WTC11 (cell line): ENCODE measurements around the gene METTL9.

ENCODE experiments used
- CBFB ChIP-seq: sonication (generic); formaldehyde crosslinking; IDR thresholded peaks from 2 replicates; pipeline ENCODE4 v1.8.1; 2022; ENCODE audit warnings: mild to moderate bottlenecking, low read depth, missing genetic modification reagents
- ELF4 ChIP-seq: sonication (generic); formaldehyde crosslinking; IDR thresholded peaks from 2 replicates; pipeline ENCODE4 v1.8.1; 2022; ENCODE audit warnings: low read depth, mild to moderate bottlenecking, moderate library complexity, missing genetic modification reagents
- GRHL2 ChIP-seq: fragments of 250-450 bp; sonication (Bioruptor Pico); IDR thresholded peaks from 2 replicates; pipeline ENCODE4 v1.8.0; 2022; ENCODE audit warnings: mild to moderate bottlenecking, moderate library complexity; ENCODE audit not compliant: insufficient replicate concordance, severe bottlenecking
- ZNF138 ChIP-seq: sonication (generic); formaldehyde crosslinking; conservative IDR thresholded peaks from 2 replicates; pipeline ENCODE4 v1.8.1; 2022; ENCODE audit warnings: mild to moderate bottlenecking, moderate library complexity, missing genetic modification reagents
- TF ChIP-seq, protein P1 (sequence below): fragments of 200-600 bp; IDR thresholded peaks from 2 replicates; pipeline ENCODE4 v1.8.0; 2022; ENCODE audit warnings: antibody characterized with exemption

DNA sequence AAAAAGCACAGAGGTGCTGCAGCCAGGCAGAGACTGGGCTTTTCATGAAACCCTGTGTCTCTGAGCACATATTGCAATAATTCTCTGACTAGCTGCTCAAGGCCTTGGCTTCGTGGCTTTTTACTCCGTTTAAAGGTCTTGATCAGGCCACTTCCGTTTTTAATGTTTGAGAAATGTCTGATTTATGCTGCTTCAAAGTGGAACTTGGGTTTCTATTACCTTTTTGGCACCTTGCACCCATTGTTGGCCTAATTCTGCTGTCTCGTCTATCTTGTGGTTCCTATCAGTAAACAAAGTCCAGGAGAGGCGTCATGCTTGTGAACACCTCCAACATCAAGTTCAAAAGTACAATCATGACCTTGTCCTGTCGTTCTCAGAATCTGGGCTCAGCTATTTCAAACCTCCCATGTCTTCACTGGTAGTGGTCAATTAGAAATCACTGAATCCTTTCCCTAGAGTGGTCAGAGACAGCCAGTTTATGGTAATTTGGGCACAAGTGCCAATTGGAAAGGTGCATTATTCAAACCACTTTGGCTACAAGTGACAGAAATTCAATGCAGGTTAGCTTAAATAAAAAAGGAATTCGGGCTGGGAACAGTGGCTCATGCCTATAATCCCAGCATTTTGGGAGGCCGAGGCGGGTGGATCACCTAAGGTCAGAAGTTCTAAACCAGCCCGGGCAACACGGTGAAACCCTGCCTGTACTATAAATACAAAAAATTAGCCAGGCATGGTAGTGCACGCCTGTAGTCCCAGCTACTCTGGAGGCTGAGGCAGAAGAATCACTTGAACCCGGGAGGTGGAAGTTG lies 33.3 kb upstream of the METTL9 start:
- TF ChIP-seq, protein P1, sequence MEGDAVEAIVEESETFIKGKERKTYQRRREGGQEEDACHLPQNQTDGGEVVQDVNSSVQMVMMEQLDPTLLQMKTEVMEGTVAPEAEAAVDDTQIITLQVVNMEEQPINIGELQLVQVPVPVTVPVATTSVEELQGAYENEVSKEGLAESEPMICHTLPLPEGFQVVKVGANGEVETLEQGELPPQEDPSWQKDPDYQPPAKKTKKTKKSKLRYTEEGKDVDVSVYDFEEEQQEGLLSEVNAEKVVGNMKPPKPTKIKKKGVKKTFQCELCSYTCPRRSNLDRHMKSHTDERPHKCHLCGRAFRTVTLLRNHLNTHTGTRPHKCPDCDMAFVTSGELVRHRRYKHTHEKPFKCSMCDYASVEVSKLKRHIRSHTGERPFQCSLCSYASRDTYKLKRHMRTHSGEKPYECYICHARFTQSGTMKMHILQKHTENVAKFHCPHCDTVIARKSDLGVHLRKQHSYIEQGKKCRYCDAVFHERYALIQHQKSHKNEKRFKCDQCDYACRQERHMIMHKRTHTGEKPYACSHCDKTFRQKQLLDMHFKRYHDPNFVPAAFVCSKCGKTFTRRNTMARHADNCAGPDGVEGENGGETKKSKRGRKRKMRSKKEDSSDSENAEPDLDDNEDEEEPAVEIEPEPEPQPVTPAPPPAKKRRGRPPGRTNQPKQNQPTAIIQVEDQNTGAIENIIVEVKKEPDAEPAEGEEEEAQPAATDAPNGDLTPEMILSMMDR: no peak
- TF ChIP-seq ELF4 (CRISPR knock-in tag): no peak
- no peak for TF ChIP-seq ZNF138 (CRISPR knock-in tag)
- no peak for TF ChIP-seq CBFB (CRISPR knock-in tag)
- no peak for TF ChIP-seq GRHL2 (CRISPR knock-in tag)
